Ectodermal cell (in vitro differentiated cells): ENCODE results near the gene PPFIBP2. TPM values are rescaled to one million over a fixed set of nuclear protein-coding genes. Genes with fewer than 3 reads are reported as not detected.
A peak's percentile ranks its signal among the peaks of the same experiment; 100 is the strongest.

ENCODE experiments used
- H3K27ac ChIP-seq: 2 replicates; pipeline ENCODE4 v1.7.0; 2013; ENCODE audit warnings: mild to moderate bottlenecking, low read depth, low read length; ENCODE audit not compliant: insufficient read depth, poor library complexity, severe bottlenecking
- H3K27me3 ChIP-seq: 2 replicates; pipeline ENCODE4 v1.7.0; 2013; ENCODE audit warnings: mild to moderate bottlenecking, low read length; ENCODE audit not compliant: insufficient read depth, control insufficient read depth, poor library complexity, severe bottlenecking
- H3K36me3 ChIP-seq: one replicate; pipeline ENCODE4 v1.7.0; 2013; ENCODE audit warnings: low read length; ENCODE audit not compliant: control insufficient read depth, insufficient read depth
- H3K4me1 ChIP-seq: one replicate; pipeline ENCODE4 v1.7.0; 2013; ENCODE audit warnings: low read length; ENCODE audit not compliant: control insufficient read depth, insufficient read depth
- H3K4me3 ChIP-seq: 2 replicates; pipeline ENCODE4 v1.7.0; 2013; ENCODE audit warnings: low read depth, low read length, control low read depth; ENCODE audit not compliant: insufficient read depth
- H3K9me3 ChIP-seq: 2 replicates; pipeline ENCODE4 v1.7.0; 2013; ENCODE audit warnings: mild to moderate bottlenecking, low read length, moderate library complexity; ENCODE audit not compliant: control insufficient read depth
- WGBS, 2 experiments: methylation state at CpG; one replicate each; pipeline ENCODE4 v1.1.7; 2013; ENCODE audit warnings: missing lambda C conversion rate in 2 of 2; 5-methylcytosine and 5-hydroxymethylcytosine counted together
- polyA plus RNA-seq, 4 experiments: library from polyadenylated mRNA; stranded (reverse); fragments of 50-300 nt; gene quantifications; one replicate each; pipeline ENCODE4 v1.2.3, GENCODE V29; 2013

The PPFIBP2 gene
- 7.6 TPM for polyA plus RNA-seq (2013, experiment 1 of 4)
- polyA plus RNA-seq (2013, experiment 2 of 4) = 6.6 TPM
- 5.4 TPM for polyA plus RNA-seq (2013, experiment 3 of 4)
- 6.4 TPM for polyA plus RNA-seq (2013, experiment 4 of 4)

- peaks cover 24% of the 10 kb centered on the region for H3K27me3 ChIP-seq
- H3K4me3 ChIP-seq = peak within 1 kb of the TSS; percentile 84
- H3K9me3 ChIP-seq = no peaks in the 10 kb centered on the region
- 1% methylated on average over 79 of the region's 79 CpGs for WGBS, 2 experiments
- peak within 1 kb of the TSS; percentile 38 for H3K27ac ChIP-seq
- no peaks in the 10 kb centered on the region for H3K36me3 ChIP-seq
- H3K4me1 ChIP-seq = peaks cover 5% of the 10 kb centered on the region
Measured at GRCh38 chr11:7513234-7514098, at the start of gene PPFIBP2. TSS of gene PPFIBP2 (plus strand) at chr11:7513999. CDS start at chr11:7549476, 35,477 bp downstream.

- no peak overlapping the region for H3K4me3 ChIP-seq
- WGBS, 2 experiments = 92 to 94% methylated on average over 2 of the region's 2 CpGs
Measured at GRCh38 chr11:7467652-7468051, 46.1 kb upstream of the PPFIBP2 start.

GRCh38 chr11:7469351-7469865, 44.4 kb upstream of the PPFIBP2 start:
- Histone ChIP-seq H3K36me3 (no peaks in the 10 kb centered on the region), H3K9me3 (no peaks in the 10 kb centered on the region), H3K27me3 (no peaks in the 10 kb centered on the region), H3K4me3 (no peak overlapping the region), H3K4me1 (no peaks in the 10 kb centered on the region), H3K27ac (no peak overlapping the region)
- 95 to 96% methylated on average over 5 of the region's 5 CpGs for WGBS, 2 experiments

More at GRCh38 chr11:7467652-7468051, 46.1 kb upstream of the PPFIBP2 start:
- no peak overlapping the region for H3K27ac ChIP-seq
- H3K36me3 ChIP-seq = no peaks in the 10 kb centered on the region
- no peaks in the 10 kb centered on the region for H3K4me1 ChIP-seq
- H3K27me3 ChIP-seq = no peaks in the 10 kb centered on the region
- no peaks in the 10 kb centered on the region for H3K9me3 ChIP-seq

- Histone ChIP-seq H3K27ac (no peak overlapping the region), H3K36me3 (no peaks in the 10 kb centered on the region), H3K4me1 (no peaks in the 10 kb centered on the region), H3K4me3 (no peak overlapping the region), H3K9me3 (no peaks in the 10 kb centered on the region), H3K27me3 (no peaks in the 10 kb centered on the region)
- 93 to 95% methylated on average over 4 to 7 of the region's 7 CpGs for WGBS, 2 experiments
Measured at GRCh38 chr11:7471071-7471470, 42.7 kb upstream of the PPFIBP2 start.

- 51 to 52% methylated on average over 1 of the region's 1 CpG for WGBS, 2 experiments
- no peaks in the 10 kb centered on the region for H3K9me3 ChIP-seq
- H3K27ac ChIP-seq = no peak overlapping the region
- H3K27me3 ChIP-seq = no peaks in the 10 kb centered on the region
- no peaks in the 10 kb centered on the region for H3K36me3 ChIP-seq
- no peaks in the 10 kb centered on the region for H3K4me1 ChIP-seq
- no peak overlapping the region for H3K4me3 ChIP-seq
Measured at GRCh38 chr11:7473717-7474116, 40.1 kb upstream of the PPFIBP2 start.

- Histone ChIP-seq H3K27ac (no peak overlapping the region), H3K4me1 (no peaks in the 10 kb centered on the region), H3K27me3 (no peaks in the 10 kb centered on the region), H3K4me3 (no peak overlapping the region), H3K36me3 (no peaks in the 10 kb centered on the region), H3K9me3 (no peaks in the 10 kb centered on the region)
- WGBS, 2 experiments = 67 to 76% methylated on average over 2 of the region's 2 CpGs
Measured at GRCh38 chr11:7480113-7480512, 33.7 kb upstream of the PPFIBP2 start.

- H3K9me3 ChIP-seq = no peaks in the 10 kb centered on the region
- WGBS, 2 experiments = 86 to 95% methylated on average over 3 of the region's 3 CpGs
Measured at GRCh38 chr11:7484131-7484530, 29.7 kb upstream of the PPFIBP2 start.

GRCh38 chr11:7484645-7485044, 29.2 kb upstream of the PPFIBP2 start:
- Histone ChIP-seq H3K4me3 (no peak overlapping the region), H3K27me3 (no peaks in the 10 kb centered on the region), H3K36me3 (no peaks in the 10 kb centered on the region), H3K4me1 (no peaks in the 10 kb centered on the region), H3K9me3 (no peaks in the 10 kb centered on the region), H3K27ac (no peak overlapping the region)
- 57 to 62% methylated on average over 3 of the region's 3 CpGs for WGBS, 2 experiments

More at GRCh38 chr11:7484131-7484530, 29.7 kb upstream of the PPFIBP2 start:
- Histone ChIP-seq H3K27ac (no peak overlapping the region), H3K4me3 (no peak overlapping the region), H3K27me3 (no peaks in the 10 kb centered on the region), H3K4me1 (no peaks in the 10 kb centered on the region), H3K36me3 (no peaks in the 10 kb centered on the region)

- no peak within 1 kb of the TSS for H3K4me3 ChIP-seq
- no peaks in the 10 kb centered on the region for H3K9me3 ChIP-seq
- no peaks in the 10 kb centered on the region for H3K4me1 ChIP-seq
- no peaks in the 10 kb centered on the region for H3K36me3 ChIP-seq
- 93 to 96% methylated on average over 14 to 15 of the region's 15 CpGs for WGBS, 2 experiments
- no peaks in the 10 kb centered on the region for H3K27me3 ChIP-seq
- no peak within 1 kb of the TSS for H3K27ac ChIP-seq
Measured at GRCh38 chr11:7485186-7486097, 28.4 kb upstream of the PPFIBP2 start, which contains the start of gene OLFML1. TSS of gene OLFML1 (plus strand) at chr11:7485506. CDS start at chr11:7485876, 370 bp downstream.
